Suppressor macrophage treated with lipopolysaccharide for 1 hour (primary cell): ENCODE results near the gene ITGAL.

Experiments used
- DNase-seq, 3 donors: peaks; one replicate each; pipeline ENCODE4 v3.0.0-alpha.2; 2020 to 2022

ITGAL gene

DNA sequence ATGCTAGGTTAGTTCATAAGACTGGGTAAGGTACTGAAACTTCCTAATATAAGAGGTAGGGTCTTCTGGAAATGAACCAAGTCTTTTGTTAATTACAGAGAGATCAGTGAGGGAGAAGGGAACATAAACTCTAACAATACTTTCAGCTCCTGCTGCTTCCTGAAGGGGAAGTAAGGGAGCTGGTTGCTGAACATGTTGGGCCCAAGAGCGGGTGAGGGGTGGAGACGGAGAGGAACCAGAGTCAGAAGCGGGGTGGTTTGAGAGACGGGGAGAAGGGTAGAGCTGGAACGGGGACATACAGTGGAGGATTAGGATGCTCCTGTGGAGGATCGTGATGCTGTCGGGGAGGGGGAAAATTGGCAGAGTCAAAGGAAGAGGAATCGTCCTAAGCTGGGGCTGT lies 73.6 kb downstream of the ITGAL start:
- DNase-seq = peak; percentile 55 to 66 (median 55)

DNA sequence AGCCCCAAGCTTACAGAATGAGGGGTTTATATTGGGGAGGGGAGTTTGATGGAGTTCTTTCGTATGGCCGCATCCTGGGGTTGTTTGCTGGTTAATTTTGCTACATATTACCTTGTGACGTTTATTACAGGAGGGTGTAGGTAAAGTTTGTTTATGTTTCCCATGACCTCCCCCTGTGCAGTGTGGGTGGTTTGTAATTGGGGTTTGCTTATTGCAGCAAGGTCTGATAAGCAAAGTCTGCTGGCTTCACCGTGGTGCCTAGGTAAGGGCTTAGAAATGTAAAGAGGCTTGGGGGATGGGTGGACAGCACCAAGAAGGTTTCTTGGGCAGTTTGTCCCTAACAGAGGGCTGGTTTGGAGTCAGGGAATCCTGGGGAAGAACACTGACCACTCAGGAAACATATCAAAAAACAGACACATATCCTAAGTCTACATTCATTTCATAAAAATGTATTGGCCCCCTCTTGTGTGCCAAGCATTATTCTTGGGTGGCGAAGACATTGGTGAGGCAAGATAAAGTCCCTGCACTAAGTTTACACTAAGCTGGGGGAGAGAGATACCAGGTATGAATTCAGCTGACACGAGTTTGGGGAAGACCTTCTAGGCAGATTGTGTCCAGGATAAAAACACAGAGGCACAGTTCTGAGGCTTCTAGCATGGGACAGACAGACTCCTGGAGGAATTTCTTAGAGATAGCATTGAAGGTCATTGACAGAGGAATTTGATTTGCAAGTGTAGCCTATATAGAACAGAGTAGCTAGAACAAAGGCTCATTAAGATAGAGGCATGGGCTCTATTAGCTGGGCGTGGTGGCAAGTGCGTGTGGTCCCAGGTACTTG lies 76.1 kb downstream of the ITGAL start:
- DNase-seq = no peak

DNA sequence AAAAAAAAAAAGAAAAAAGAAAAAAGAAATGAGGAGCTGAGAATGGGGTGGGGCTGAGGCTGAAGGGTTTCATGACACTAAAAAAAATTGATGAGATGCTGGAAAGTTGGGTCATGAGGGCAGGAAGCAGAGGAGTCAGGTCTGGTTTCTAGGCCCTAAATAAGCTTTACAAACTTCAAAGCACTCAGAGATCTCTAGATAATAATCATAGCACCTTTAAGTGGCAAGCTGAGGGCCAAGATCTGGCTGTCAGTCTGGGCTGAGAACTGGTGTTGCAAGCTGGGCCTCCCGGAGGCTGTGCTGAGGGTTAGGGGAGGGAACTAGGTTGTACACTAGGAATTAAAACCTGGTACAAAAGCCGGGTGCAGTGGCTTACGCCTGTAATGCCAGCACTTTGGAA lies 79.2 kb downstream of the ITGAL start:
- no peak for DNase-seq

DNA sequence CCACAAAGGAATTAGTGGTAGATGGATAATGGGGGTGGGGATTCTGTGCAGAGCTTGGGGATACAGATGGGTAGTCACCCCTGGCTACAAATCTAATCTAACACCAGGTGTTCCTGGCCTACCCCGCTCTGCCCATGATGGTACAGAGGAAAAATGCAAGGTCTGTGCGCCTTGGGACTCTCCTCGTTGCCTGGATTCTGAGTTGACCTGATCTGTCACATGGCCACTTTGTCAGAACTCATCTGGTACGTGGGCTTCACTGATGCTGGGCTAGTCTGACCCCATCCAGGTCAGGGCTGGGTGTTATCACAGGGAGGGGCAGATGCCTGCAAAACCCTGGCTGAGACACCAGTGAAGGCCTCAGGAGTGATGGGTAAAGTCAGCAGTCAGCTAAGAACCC lies 80.4 kb downstream of the ITGAL start:
- DNase-seq = no peak

DNA sequence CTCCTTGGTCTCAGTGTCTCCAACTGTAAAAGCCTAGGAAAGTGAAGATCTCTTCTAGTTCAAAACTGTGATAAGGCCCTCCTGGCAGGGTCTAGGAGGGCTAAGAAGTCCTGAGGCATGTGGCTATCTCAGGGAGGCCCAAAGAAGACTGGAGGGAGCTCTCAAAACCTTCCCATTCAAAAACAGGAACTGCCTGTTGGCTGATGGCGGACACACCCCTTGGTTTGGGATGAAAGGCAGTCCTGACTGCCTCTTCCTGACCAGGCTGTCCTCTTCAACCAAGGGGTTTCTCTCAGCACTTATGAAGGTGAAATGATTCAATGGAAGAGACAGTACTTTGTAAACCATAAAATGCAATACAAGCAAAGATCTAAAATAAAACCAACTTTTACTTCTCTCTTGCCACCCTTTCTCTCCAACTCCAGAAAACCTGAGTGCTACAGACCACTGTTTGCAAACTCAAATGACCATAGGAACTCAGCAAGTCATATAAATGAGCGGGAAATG lies 80.9 kb downstream of the ITGAL start:
- DNase-seq = peak; percentile 38 to 39 (median 38)

DNA sequence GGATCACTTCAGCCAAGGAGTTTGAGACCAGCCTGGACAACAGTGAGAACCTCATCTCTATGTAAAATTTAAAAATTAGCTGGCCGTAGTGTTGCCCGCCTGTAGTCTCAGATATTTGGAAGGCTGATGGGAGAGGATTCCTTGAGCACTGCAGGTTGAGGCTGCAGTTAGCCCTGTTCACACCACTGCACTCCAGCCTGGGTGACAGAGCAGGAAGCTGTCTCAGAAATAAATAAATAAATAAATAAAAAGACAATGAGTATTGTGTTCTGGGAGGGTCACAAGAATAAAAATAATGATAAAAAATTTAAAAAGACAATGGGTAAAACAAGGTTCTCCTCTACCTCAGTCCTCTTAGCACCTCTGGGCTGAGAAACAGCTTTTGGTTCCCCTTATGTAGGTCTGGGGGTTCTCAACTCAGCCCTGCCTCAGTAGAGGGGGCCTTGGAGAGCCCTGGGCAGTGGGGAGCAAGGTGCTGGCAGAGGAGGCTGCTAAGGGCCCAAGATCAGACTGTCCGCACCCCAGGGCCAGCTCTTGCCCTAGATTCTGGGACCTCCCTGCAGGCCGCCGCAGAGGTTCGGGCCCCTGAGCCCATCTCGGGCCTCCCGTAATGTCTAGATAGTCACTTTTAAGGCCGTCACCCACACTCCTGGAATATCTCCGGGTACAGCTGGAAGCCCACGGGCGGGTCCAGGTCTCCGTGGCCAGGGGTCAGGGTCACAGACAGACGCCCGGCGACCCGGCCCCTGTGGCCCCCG lies 82.2 kb downstream of the ITGAL start:
- no peak for DNase-seq

DNA sequence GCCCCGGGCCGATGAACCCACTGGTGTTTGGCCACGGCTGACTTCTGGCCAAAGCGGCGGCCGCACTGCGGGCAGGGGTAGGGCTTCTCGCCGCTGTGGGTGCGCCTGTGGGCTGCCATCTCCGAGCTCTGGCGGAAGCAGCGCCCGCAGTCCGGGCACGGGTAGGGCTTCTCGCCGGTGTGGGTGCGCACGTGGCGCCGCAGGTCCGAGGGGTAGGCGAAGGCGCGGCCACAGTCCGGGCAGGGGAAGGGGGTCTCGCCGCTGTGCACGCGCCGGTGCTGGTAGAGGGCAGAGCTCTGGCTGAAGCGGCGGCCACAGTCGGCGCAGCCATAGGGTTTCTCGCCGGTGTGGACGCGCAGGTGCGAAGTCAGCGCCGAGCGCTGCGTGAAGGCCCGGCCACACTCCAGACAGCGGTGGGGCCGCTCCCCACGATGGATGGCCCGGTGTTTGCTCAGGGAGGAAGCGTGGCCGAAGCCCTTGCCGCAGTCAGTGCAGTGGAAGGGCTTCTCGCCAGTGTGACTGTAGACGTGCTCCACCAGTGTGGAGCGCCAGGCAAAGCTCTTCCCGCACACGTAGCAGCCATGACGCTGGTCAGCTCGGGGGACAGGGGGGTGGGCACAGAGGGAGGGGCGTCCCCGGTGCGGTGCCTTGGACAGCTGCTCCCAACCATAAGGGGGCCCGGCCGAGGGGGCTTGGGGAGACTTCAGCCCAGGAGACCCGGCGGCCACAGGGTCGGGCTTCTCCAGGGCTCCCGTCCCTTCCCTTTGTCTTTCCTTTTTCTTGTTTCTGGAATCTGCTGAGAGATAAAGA lies 83.0 kb downstream of the ITGAL start:
- no peak for DNase-seq

DNA sequence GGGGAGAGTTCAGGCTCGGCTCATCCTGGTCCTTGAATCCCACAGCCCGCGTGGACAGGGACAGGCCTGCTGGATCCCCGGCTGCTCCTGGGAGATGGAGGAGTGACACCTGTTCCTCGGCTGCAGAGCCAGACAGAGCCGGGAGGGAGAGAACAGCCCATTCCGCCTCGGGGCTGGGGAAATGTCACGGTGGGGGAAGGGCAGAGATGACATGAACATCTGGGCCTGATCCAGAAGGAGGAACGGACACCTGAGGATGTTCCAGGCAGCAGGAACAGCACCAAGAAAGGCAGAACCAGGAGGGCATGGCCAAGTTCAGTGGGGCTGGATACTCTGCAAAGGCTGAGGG lies 83.6 kb downstream of the ITGAL start:
- DNase-seq = no peak

DNA sequence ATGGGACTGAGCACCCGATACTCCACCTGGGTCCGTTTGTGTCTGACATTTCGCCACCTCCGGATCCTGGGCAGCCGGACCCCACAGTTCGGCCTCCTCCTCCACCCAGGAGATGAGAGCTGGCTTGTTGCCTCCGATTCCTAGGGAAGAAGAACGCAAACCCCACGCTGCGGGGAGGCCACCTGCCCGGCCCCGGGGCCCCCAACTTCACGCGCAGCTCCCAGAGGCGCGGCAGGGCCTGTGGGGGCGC lies 85.1 kb downstream of the ITGAL start:
- DNase-seq = no peak

DNA sequence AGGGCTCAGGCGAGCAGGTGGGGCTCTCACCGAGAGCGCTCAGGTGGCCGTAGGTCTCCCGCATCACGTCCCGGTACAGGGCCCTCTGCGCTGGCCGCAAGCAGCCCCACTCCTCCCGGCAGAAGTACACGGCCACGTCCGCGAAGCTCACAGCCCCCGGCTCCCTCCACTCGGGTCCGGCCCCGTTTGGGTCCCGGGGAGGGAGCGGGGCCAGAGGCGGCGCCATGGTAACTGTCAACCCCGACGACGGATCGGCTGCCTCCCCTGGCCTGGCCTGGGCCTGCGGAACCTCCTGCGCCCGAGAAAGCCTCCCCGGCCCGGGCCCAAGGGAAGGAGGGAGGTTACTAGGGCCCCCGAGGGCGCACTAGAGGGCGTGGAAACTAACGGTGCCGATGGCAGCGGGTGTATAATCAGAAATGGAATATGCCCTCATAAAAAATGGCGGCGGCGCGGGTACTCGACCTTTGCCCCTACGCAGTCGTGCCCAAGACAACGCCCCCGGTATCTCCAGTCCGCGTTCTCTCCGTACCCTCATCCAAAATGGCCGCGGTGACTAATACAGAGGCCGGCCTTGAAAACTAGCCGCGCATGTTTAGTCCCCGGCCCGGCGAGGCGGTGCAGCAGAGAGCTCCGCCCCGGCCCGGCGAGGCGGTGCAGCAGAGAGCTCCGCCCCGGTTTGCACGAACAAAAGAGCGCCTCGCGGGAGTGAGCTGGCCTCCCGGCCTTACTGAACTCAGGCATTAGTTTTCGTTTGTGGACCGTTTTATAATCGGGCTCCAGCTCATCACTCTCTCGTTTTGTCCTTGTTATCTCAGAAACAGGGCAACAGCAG lies 85.6 kb downstream of the ITGAL start, which contains the start of gene ZNF764:
Gene ZNF764 (minus strand): TSS at position 418 of the 832 bp plus-strand sequence. CDS start 192 bp downstream, at position 226.
- peak; percentile 99 to 100 (median 100) for DNase-seq

DNA sequence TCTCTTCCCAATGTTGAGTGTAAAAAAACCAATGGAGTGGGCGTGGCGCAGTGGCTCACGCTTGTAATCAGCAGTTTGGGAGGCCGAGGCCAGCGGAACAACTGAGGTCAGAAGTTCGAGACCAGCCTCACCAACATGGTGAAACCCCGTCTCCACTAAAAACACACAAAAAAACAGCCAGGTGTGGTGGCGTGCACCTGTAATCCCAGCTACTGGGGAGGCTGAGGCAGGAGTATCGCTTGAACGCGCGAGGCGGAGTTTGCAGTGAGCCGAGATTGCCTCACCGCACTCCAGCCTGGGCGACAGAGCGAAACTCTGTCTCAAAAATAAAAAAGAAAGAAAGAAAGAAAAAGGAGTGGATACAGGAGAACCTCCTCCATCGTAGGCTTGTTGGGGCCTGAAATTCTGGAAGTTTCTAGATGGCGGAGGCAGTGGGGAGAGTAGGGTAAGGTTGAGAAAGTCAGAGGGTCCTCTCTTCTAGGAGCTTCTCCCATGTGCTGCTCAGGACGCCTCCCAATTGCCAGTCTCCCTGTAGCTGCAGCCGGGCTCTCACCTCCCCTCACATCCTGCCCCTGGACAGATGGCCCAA lies 86.3 kb downstream of the ITGAL start:
- no peak for DNase-seq

DNA sequence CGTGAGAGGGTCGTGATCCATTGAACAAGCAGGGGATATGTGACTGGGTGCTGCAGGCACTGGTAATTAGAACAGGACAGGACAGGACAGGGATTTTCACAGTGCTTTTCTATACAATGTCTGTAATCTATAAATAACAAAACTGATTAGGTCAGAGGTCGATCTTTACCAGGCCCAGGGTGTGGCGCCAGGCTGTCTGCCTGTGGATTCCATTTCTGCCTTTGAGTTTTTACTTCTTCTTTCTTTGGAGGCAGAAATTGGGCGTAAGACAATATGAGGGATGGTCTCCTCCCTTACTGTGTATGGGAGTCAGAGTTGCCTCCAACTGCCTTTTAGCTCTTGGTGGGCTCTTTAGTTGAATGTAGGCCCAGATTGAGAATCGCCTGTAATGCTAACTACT lies 87.1 kb downstream of the ITGAL start:
- DNase-seq = peak; percentile 32 to 34 (median 33)

DNA sequence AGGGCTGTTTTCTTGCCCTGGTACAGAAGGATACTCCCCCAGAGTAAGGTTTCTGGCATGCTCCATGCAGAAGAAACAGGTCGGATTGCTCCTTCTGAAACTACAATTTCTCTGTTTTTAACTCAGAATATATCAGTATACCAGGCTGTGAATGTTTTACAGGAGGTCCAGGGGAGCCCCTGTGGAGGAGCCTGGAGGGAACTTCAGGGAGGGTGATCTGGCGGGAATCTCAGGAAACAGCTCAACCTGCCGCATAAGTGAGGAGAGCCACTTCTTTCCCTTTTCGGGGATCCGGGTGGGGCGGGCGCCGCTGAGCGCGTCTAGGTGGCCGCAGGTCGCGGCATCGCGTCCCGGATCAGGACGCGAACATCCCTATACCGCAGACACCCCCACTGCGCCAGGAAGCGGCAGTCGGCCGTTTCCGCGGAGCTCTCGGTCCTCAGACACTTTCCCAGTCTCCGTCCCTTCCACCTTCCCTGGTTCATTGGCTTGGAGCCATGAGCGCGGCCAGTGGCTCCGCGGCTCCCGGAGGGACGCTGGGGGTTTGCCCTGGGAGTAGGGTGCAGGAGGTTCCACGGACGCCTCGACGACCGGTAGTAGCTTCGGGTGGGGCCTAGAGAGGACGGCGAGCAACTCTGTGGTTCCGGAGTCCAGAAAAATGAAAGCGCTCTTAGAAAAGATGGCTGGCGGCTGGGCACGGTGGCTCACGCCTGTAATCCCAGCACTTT lies 88.7 kb downstream of the ITGAL start:
- peak in 2 of 3 donors; percentile 33 to 49 for DNase-seq

DNA sequence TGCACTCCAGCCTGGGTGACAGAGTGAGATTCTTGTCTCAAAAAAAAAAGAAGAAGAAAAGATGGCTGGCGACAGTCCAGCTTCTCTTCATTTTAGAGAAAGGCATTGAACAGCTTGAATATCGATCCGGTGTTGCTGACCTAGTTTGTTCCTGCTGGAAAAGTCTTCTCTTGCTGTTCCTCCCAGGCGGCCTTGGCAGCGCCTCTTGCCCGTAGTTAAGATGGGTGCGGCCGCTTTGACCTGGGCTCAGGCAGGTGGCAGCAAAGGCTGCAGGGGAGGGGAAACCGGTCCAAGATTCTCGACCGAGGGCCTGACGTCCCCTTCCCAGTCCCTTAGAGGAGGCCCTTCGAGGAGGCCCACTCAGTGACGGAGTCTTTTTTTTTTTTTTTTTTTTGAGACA lies 89.5 kb downstream of the ITGAL start:
- DNase-seq = no peak

DNA sequence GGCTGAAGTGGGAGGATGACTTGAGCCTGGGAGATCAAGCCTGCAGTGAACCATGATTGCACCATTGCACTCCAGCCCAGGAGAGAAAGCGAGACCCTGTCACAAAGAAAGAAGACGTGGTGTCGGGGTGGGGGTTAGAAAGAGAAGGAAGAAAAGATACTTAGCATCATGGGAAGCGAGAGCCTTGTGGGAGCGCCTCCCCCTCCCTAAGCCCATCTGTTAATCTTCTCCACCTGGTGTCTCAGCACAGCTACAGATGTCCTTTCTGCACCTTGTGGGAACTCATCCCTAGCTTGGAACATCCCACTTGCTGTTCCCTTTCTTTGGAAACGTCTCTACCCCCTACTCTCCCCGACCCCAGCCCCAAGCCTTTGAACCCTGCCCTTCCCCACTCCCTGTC lies 93.0 kb downstream of the ITGAL start:
- DNase-seq = no peak

DNA sequence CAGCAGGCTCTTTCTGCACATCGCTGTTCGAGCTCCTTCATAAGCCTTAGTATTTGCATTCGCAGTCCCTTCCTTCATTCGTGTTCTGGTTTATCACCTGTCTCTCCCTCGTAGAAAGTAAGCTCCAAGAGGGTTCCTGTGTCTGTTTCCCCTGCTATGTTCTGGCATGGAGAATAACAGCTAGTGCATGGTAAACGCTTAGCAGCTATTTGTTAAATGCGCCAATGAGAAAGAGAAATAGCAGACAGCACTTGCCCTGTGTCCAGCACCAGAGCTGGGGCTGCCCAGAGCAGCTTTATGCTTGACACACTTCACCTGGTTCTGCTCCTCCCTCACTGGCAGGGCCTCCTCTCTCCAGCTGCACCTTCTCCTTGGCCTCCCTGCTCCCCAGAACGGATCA lies 93.4 kb downstream of the ITGAL start:
- no peak for DNase-seq

DNA sequence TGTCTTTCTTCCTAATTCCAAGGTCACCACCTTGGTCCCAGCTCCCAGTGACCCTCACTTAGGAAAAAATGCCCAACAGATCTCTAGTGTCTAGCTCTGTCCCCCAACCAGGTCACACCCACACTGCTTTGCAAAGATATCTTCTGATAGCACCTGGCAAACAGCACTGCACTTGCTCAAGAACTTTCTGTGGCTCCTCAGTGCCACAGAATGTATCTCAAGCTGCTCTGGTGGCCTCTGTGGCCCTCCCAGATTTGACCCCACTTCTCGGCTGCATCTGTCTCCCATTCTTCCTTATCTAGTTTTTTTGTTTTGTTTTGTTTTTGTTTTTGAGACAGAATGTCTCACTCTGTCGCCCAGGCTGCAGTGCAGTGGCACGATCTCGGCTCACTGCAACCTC lies 94.0 kb downstream of the ITGAL start:
- no peak for DNase-seq

DNA sequence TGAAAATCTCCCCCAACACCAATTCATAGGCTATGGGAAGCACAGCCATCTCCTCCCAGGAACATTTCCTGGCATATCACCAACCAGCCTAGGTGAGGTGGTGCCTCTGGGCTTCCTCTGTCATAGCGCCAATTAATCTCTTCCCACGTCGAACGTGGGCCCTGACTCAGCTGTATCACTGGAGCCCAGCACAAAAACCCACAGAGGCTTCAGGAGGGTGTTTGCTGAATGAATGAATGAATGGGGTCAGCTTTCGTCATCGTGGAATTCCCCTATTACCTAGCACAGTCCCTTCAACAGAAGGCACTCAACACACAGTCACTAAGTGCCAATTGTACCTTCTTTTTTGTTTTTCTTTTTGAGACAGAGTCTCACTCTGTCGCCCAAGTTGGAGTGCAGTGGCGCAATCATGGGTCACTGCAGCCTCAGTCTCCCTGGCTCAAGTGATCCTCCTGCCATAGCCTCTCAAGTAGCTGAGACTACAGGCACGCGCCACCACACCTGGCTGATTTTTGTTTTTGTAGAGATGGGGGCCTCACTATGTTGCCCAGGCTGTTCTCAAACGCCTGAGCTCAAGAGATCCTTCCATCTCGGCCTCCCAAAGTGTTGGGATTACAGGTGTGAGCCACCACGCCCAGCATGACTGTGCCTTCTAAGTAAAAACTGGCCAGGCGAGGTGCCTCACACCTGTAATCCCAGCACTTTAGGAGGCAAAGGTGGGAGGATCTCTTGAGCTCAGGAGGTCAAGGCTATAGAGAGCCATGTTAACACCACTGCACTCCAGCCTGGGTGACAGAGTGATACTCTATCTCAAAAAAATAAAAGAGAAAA lies 94.8 kb downstream of the ITGAL start:
- DNase-seq = peak; percentile 50 to 64 (median 53)

DNA sequence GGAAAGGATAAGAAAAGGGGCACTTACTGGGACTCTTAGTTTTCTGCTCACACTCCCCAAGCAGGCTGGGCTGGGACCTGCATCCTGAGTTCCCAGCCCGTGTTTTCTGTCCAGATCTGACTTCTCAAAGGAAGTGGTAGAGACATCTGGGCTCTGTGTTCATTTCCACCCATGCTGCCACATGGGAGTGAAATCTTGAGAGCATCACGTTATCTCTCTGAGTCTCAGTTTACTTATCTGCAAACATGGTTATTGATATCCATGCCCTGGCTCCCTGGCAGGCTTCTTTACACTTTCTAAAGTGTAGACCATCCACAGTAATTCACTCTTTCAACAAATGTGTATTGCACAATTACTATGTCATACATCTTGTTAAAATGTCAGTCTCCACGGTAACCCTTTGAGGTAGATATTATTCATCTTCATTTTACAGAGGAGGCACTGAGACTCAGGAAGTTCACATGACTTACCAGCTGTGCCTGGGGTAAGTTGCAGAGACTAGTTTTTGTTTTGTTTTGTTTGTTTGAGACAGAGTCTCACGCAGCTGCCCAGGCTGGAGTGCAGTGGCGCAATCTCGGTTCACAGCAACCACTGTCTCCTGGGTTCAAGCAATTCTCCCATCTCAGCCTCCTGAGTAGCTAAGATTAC lies 95.6 kb downstream of the ITGAL start:
- peak; percentile 80 to 96 (median 86) for DNase-seq

DNA sequence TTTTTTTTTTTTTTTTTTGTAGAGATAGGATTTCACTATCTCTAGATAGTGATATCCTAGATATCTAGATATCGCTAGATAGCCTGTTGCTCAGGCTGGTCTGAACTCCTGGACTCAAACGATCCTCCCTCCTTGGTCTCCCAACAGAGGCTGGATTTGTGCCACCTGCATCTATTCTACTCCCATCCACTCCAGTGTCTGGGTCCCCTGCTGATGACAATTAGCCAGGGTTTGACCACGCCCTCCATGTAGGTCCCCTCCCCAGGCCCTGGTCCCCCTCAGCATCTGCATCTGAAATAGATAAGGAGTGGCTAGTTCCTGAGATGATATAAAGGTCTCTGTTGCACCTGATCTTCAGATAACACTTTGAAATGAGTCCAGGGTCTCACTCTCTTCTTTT lies 96.7 kb downstream of the ITGAL start:
- no peak for DNase-seq
